ENCODE measurements around the gene PER2. TPM values are rescaled to one million over a fixed set of nuclear protein-coding genes. Genes with fewer than 3 reads are reported as not detected.
A peak's percentile ranks its signal among the peaks of the same experiment; 100 is the strongest.

The PER2 gene
- total and polyA plus RNA-seq, 2 donors from 2014 or later = 1.8 to 28.4 TPM

- no peak for FAIRE-seq
- Histone ChIP-seq H3K27me3 (ENCODE audit: control insufficient read depth, insufficient read depth, low read length) (no peaks in the 10 kb centered on the region), H3K9ac (ENCODE audit: low read length in 3 of 3) (no peak overlapping the region), H3K9me3 (ENCODE audit: control insufficient read depth in 2 of 3, insufficient read depth in 1 of 3, low read length in 3 of 3) (no peaks in the 10 kb centered on the region), H3K4me3 (ENCODE audit: low read length in 3 of 3) (no peak overlapping the region), H3K27ac (ENCODE audit: low read depth in 2 of 2, low read length in 2 of 2) (no peak overlapping the region), H3K36me3 (ENCODE audit: control insufficient read depth in 2 of 3, insufficient read depth in 3 of 3, low read length in 3 of 3) (peaks cover 2 to 47% (median 40%) of the 10 kb centered on the region in 3 donors), H3K4me1 (ENCODE audit: control insufficient read depth in 2 of 3, insufficient read depth in 2 of 3, low read depth in 1 of 3, low read length in 3 of 3) (no peaks in the 10 kb centered on the region)
- intact Hi-C loops (cut with DNase I) = no loop called here
- peak in 1 of 5 donors; percentile 50 for DNase-seq
- TF ChIP-seq CTCF (IDR thresholded peaks at IDR 0.05; ENCODE audit: borderline replicate concordance, extremely low read depth, insufficient read depth) = no peak
These were observed 37.1 kb downstream of the PER2 start for GRCh38 chr2:238251331-238251730.

- DNase-seq = peak in 3 of 5 donors; percentile 37 to 48 (median 41)
- TF ChIP-seq CTCF (IDR thresholded peaks at IDR 0.05; ENCODE audit: borderline replicate concordance, extremely low read depth, insufficient read depth) = no peak
- Histone ChIP-seq H3K36me3 (ENCODE audit: control insufficient read depth in 2 of 3, insufficient read depth in 3 of 3, low read length in 3 of 3) (peaks cover 2 to 43% (median 40%) of the 10 kb centered on the region in 3 donors), H3K9ac (ENCODE audit: low read length in 3 of 3) (no peak overlapping the region), H3K27ac (ENCODE audit: low read depth in 2 of 2, low read length in 2 of 2) (no peak overlapping the region), H3K4me3 (ENCODE audit: low read length in 3 of 3) (no peak overlapping the region), H3K9me3 (ENCODE audit: control insufficient read depth in 2 of 3, insufficient read depth in 1 of 3, low read length in 3 of 3) (no peaks in the 10 kb centered on the region), H3K27me3 (ENCODE audit: control insufficient read depth, insufficient read depth, low read length) (no peaks in the 10 kb centered on the region), H3K4me1 (ENCODE audit: control insufficient read depth in 2 of 3, insufficient read depth in 2 of 3, low read depth in 1 of 3, low read length in 3 of 3) (no peaks in the 10 kb centered on the region)
- intact Hi-C loops (cut with DNase I) = no loop called here
- FAIRE-seq = no peak
These were observed 37.5 kb downstream of the PER2 start for GRCh38 chr2:238250896-238251295.

GRCh38 chr2:238247841-238248453 lies 40.5 kb downstream of the PER2 start:
- Histone ChIP-seq H3K27me3 (ENCODE audit: control insufficient read depth, insufficient read depth, low read length) (no peaks in the 10 kb centered on the region), H3K27ac (ENCODE audit: low read depth in 2 of 2, low read length in 2 of 2) (no peak overlapping the region), H3K36me3 (ENCODE audit: control insufficient read depth in 2 of 3, insufficient read depth in 3 of 3, low read length in 3 of 3) (peaks cover 0 to 36% (median 25%) of the 10 kb centered on the region in 3 donors), H3K9ac (ENCODE audit: low read length in 3 of 3) (no peak overlapping the region), H3K4me1 (ENCODE audit: control insufficient read depth in 2 of 3, insufficient read depth in 2 of 3, low read depth in 1 of 3, low read length in 3 of 3) (peaks cover 0 to 4% (median 3%) of the 10 kb centered on the region in 3 donors), H3K9me3 (ENCODE audit: control insufficient read depth in 2 of 3, insufficient read depth in 1 of 3, low read length in 3 of 3) (no peaks in the 10 kb centered on the region), H3K4me3 (ENCODE audit: low read length in 3 of 3) (no peak overlapping the region)
- TF ChIP-seq CTCF (IDR thresholded peaks at IDR 0.05; ENCODE audit: borderline replicate concordance, extremely low read depth, insufficient read depth) = no peak
- peak in 2 of 5 donors; percentile 52 to 57 for DNase-seq
- FAIRE-seq = no peak
- intact Hi-C loops (cut with DNase I) = no loop called here
